ACC112 (cell line): ENCODE results near the gene CEACAM4.

Source experiments
- H2AFZ ChIP-seq: fragments of 200-600 bp; sonication (generic); one replicate; pipeline ENCODE4 v1.6.0; 2017; ENCODE audit warnings: antibody characterized with exemption, low read length; ENCODE audit not compliant: unreplicated experiment
- H3K27ac ChIP-seq: fragments of 200-600 bp; sonication (generic); 2 replicates; pipeline ENCODE4 v1.5.1; 2014; ENCODE audit warnings: low read depth, mild to moderate bottlenecking, antibody characterized with exemption, low read length, moderate library complexity
- H3K27me3 ChIP-seq: fragments of 200-600 bp; sonication (generic); 2 replicates; pipeline ENCODE4 v1.6.1; 2014; ENCODE audit warnings: mild to moderate bottlenecking, antibody characterized with exemption, low read length, moderate library complexity, mixed read lengths; ENCODE audit not compliant: insufficient read depth
- H3K36me3 ChIP-seq: fragments of 200-600 bp; sonication (generic); 2 replicates; pipeline ENCODE4 v1.6.1; 2016; ENCODE audit warnings: mild to moderate bottlenecking, antibody characterized with exemption, low read length, moderate library complexity, mixed read lengths; ENCODE audit not compliant: insufficient read depth
- H3K4me1 ChIP-seq: fragments of 200-600 bp; sonication (generic); one replicate; pipeline ENCODE4 v1.6.1; 2016; ENCODE audit warnings: low read length, mixed read lengths; ENCODE audit not compliant: insufficient read depth, unreplicated experiment, control insufficient read depth
- H3K4me3 ChIP-seq: fragments of 200-600 bp; sonication (generic); 2 replicates; pipeline ENCODE4 v1.5.1; 2014; ENCODE audit warnings: mild to moderate bottlenecking, low read depth, low read length
- H3K79me2 ChIP-seq: fragments of 200-600 bp; sonication (generic); one replicate; pipeline ENCODE4 v1.6.0; 2016; ENCODE audit warnings: low read length; ENCODE audit not compliant: control insufficient read depth, unreplicated experiment, insufficient read depth

The CEACAM4 gene

DNA sequence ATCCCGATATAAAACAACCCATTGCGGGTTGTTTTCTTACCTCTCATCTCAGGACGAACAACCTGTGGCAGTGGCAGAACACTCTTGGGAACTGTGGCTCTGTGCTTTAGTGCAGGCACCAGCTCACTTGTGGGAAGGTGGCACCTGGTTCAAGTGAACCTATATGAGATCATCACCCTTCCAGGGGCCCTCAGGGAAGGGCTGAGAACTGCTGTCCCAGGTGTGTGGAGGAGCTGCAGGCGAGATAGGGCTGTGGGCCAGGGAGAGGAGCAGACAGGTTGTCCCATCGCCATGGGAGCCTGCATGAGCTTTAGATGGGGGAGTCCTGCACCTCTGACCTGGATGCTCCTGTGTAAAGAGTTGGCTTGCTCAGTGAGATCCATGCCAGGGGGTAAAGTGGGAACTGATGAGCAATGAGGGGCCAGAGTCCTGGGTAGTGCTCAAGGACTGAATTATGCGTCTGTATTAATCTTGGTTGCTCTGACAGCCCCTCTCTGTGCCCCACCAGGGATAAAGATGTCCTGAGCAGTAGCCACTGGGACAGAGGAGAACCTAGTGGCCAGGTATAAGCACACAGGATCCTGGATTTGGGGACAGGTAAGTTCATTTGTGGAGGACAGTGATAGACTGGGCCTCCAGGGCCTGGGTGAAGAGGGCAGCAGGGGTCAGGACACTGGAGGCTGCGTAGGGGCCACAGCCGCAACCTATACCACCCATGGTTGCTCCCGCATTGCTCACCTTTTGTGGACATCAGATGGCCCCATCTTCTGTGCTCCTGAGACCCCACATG, 8.7 kb downstream of the CEACAM4 start:
- Histone ChIP-seq H3K27me3 (no peaks in the 10 kb centered on the region; the same call in 1 of the 2 replicates), H3K4me1 (no peaks in the 10 kb centered on the region), H3K4me3 (no peak overlapping the region), H3K36me3 (no peaks in the 10 kb centered on the region), H3K27ac (no peak overlapping the region), H3K79me2 (no peaks in the 10 kb centered on the region), H2AFZ (no peak overlapping the region)

GRCh38 chr19:41616792-41617621, 9.9 kb downstream of the CEACAM4 start:
- Histone ChIP-seq H3K4me3 (no peak overlapping the region), H3K79me2 (no peaks in the 10 kb centered on the region), H3K27me3 (no peaks in the 10 kb centered on the region; the same call in 1 of the 2 replicates), H3K4me1 (no peaks in the 10 kb centered on the region), H2AFZ (no peak overlapping the region), H3K27ac (no peak overlapping the region), H3K36me3 (no peaks in the 10 kb centered on the region)

GRCh38 chr19:41615207-41615606, 11.7 kb downstream of the CEACAM4 start:
- Histone ChIP-seq H3K36me3 (no peaks in the 10 kb centered on the region), H3K27me3 (peaks cover 10% of the 10 kb centered on the region), H3K79me2 (no peaks in the 10 kb centered on the region), H3K4me3 (no peak overlapping the region), H3K4me1 (no peaks in the 10 kb centered on the region), H2AFZ (no peak overlapping the region), H3K27ac (no peak overlapping the region)

GRCh38 chr19:41612483-41612882, 14.4 kb downstream of the CEACAM4 start:
- H3K79me2 ChIP-seq: no peaks in the 10 kb centered on the region
- H3K27ac ChIP-seq: no peak overlapping the region
- no peak overlapping the region for H3K4me3 ChIP-seq
- H3K4me1 ChIP-seq: no peaks in the 10 kb centered on the region
- no peak overlapping the region for H2AFZ ChIP-seq
- no peaks in the 10 kb centered on the region for H3K36me3 ChIP-seq
- H3K27me3 ChIP-seq: peaks cover 16% of the 10 kb centered on the region

GRCh38 chr19:41610789-41611188, 16.1 kb downstream of the CEACAM4 start:
- Histone ChIP-seq H3K4me1 (no peaks in the 10 kb centered on the region), H3K27me3 (peaks cover 21% of the 10 kb centered on the region), H3K36me3 (no peaks in the 10 kb centered on the region), H2AFZ (no peak overlapping the region), H3K4me3 (no peak overlapping the region), H3K79me2 (no peaks in the 10 kb centered on the region), H3K27ac (no peak overlapping the region)

DNA sequence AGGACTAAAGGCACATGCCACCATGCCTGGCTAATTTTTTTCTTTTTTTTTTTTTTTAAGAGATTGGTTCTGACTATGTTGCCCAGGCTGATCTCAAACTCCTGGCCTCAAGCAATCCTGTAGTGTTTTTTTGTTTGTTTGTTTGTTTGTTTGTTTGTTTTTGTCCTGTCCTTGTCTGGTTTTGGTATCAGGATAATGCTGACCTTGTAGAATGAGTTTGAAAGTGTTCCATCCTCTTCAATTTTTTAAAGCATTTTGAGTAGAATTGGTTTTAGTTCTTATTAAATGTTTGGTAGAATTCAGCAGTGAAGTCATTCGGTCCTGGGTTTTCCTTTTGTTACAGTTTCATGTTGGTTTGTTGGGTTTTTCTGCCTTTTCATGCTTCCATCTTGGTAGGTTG, 19.2 kb downstream of the CEACAM4 start:
- H3K27ac ChIP-seq: no peak overlapping the region
- H3K4me3 ChIP-seq: no peak overlapping the region
- no peaks in the 10 kb centered on the region for H3K79me2 ChIP-seq
- no peak overlapping the region for H2AFZ ChIP-seq
- H3K4me1 ChIP-seq: no peaks in the 10 kb centered on the region
- no peaks in the 10 kb centered on the region for H3K36me3 ChIP-seq
- peaks cover 30% of the 10 kb centered on the region for H3K27me3 ChIP-seq

- Histone ChIP-seq H3K27me3 (peaks cover 37% of the 10 kb centered on the region), H3K79me2 (no peaks in the 10 kb centered on the region), H3K4me1 (no peaks in the 10 kb centered on the region), H2AFZ (no peak overlapping the region), H3K36me3 (no peaks in the 10 kb centered on the region), H3K4me3 (no peak overlapping the region), H3K27ac (no peak overlapping the region)
Measured at GRCh38 chr19:41606215-41606837, 20.5 kb downstream of the CEACAM4 start.

- Histone ChIP-seq H3K27me3 (peaks cover 23% of the 10 kb centered on the region), H3K27ac (no peak overlapping the region), H3K4me3 (no peak overlapping the region), H3K36me3 (no peaks in the 10 kb centered on the region), H3K79me2 (no peaks in the 10 kb centered on the region), H2AFZ (no peak overlapping the region), H3K4me1 (no peaks in the 10 kb centered on the region)
Measured at GRCh38 chr19:41604831-41605230, 22.0 kb downstream of the CEACAM4 start.

DNA sequence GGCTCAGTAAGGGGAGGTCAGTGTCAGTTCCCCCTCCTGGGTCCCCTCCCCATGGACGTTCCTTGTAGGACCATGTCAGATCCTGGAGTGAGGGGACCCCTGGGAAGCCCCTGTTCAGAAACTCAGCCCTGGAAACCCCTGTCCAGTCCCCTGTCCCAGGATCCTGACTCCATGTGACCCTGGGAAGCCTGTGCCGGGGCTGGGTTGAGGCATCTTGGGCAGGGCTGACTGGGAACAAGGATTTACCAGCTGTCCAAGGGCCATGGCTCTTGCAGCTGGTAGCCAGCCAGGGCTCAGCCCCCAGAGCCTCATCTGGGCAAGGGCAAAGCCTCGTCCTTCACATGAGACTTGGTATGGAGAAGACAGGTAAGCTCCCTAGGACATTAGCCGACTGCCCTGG, 25.1 kb downstream of the CEACAM4 start:
- Histone ChIP-seq H3K4me1 (no peaks in the 10 kb centered on the region), H3K36me3 (no peaks in the 10 kb centered on the region), H3K27me3 (peaks cover 28% of the 10 kb centered on the region)

DNA sequence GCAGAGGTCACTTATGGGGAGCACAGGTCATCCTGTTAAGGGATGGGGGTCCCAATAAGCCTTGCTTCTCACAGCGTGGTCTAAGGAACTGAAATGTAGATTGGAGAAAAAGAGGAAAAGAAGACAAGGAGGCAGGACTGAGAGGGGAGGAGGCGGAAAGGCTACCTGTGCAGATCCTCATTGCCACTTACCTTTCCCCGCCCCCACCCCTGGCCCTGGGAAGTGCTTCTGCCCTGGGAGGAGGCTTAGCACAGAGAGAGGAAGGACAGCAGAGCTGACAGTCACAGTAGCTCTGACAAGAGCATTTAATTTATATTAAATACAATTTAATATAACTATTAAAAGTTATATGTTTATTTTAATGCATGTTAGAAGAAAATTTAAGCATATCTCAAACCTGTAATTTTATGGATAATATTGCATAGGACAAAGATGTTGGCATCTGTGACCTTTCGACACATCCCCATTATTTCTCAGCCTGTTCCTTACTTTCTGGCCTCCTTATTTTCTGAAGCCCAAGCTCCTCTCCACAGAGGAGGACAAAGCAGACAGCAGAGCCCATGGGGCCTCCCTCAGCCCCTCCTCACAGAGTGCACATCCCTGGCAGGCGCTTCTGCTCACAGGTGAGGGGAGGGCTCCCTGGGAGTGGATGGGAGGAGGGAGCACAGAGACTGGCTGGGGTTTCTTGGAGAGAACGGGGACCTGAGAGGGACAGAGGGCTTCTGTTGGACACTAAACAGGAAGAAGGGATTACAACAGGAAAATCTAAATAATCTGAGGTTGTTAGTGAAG, 27.5 kb downstream of the CEACAM4 start:
- Histone ChIP-seq H3K27ac (no peak overlapping the region), H3K27me3 (peaks cover 13% of the 10 kb centered on the region; the same call in 1 of the 2 replicates), H3K79me2 (no peaks in the 10 kb centered on the region), H3K4me1 (no peaks in the 10 kb centered on the region), H2AFZ (no peak overlapping the region), H3K4me3 (no peak overlapping the region), H3K36me3 (no peaks in the 10 kb centered on the region)

More for the DNA sequence above, 25.1 kb downstream of the CEACAM4 start:
- Histone ChIP-seq H2AFZ (no peak overlapping the region), H3K27ac (no peak overlapping the region), H3K4me3 (no peak overlapping the region), H3K79me2 (no peaks in the 10 kb centered on the region)
